Articular chondrocyte of knee joint (primary cell): ENCODE data around the gene C1QL1. TPM values are rescaled to one million over a fixed set of nuclear protein-coding genes. Genes with fewer than 3 reads are reported as not detected.

Experiments
- small RNA-seq: library from RNA; depleted of rRNA; stranded (forward); fragments of <200 nt; gene quantifications from one replicate; pipeline ENCODE3, GENCODE V24; 2012
- total RNA-seq: library from RNA; depleted of rRNA; stranded (reverse); fragments of >200 nt; gene quantifications from 2 replicates; pipeline ENCODE4 v1.2.3, GENCODE V29; 2012

Gene C1QL1
- 1.1 and 2.4 TPM in 2 replicates for total RNA-seq

GRCh38 chr17:44968225-44969143 is at the start of gene C1QL1:
C1QL1 (minus strand) TSS chr17:44968303; CDS start chr17:44968048, 255 bp downstream.

GRCh38 chr17:44947461-44948314 is 20.4 kb downstream of the C1QL1 start, which contains the start of gene KIF18B:
KIF18B (minus strand) TSS chr17:44947773; CDS start chr17:44936344, 11,429 bp downstream.

DNA sequence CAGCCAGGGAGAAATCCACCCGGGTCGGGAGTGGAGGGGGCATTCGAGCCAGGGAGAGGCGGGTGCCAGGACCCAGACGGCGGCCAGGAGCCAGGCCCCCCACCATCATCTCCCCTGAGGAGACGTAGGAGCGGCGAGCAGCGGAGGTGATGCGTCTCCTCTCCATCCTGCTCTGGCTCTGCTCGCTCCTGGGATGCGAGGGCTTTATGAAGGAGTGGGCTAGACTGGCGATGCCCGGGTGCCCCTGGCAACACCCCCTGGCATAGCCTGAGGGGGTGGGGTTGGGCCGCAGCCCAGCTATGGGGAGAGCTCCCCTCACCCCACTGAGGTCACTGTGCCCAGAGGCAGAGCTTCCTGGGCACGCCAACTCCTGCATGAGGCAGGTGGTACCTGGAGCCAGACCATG is 52.8 kb downstream of the C1QL1 start, which contains the start of gene GFAP:
Gene GFAP, minus strand, starts transcription at position 180 of the 406 bp plus-strand sequence. Its CDS starts 14 bp downstream, at position 166.

Small RNA genes lying within 50 kb of the gene (small RNA-seq; reads per million reads assigned to genes)
- gene AC015936.2 = not detected
- gene MIR6783 = not detected

Other genes with a start within 250 kb of the C1QL1 start
- gene ADAM11, start 209.3 kb downstream of the C1QL1 start, total RNA-seq = under 0.01 and 0.13 TPM in 2 replicates
- 8.2 and 36.2 TPM in 2 replicates for gene GJC1, start 138.0 kb downstream of the C1QL1 start, total RNA-seq
- gene HIGD1B, start 120.4 kb downstream of the C1QL1 start, total RNA-seq = not detected in 2 replicates
- gene EFTUD2, start 68.9 kb downstream of the C1QL1 start, total RNA-seq = 76.4 and 98.5 TPM in 2 replicates
- 0.65 and 0.76 TPM in 2 replicates for gene GFAP, start 52.8 kb downstream of the C1QL1 start, total RNA-seq
- 2.7 and 3.7 TPM in 2 replicates for gene KIF18B, start 20.5 kb downstream of the C1QL1 start, total RNA-seq
- 37.4 and 42.4 TPM in 2 replicates for gene DCAKD, start 83.3 kb upstream of the C1QL1 start, total RNA-seq
- gene NMT1, start 93.0 kb upstream of the C1QL1 start, total RNA-seq = 63.3 and 87.4 TPM in 2 replicates
- gene PLCD3, start 164.2 kb upstream of the C1QL1 start, total RNA-seq = 137 and 253 TPM in 2 replicates
- gene ACBD4, start 167.4 kb upstream of the C1QL1 start, total RNA-seq = 5.0 and 5.7 TPM in 2 replicates
- gene HEXIM1, start 180.2 kb upstream of the C1QL1 start, total RNA-seq = 13.4 and 15.2 TPM in 2 replicates
- 6.6 and 6.7 TPM in 2 replicates for gene HEXIM2, start 193.6 kb upstream of the C1QL1 start, total RNA-seq